NCI-H345 (cell line): ENCODE measurements around the gene BAIAP2L1.

Source experiments
- DNase-seq: peaks from one replicate; lab custom pipeline; 2025; lab: John Stamatoyannopoulos, UW

Gene BAIAP2L1

DNA sequence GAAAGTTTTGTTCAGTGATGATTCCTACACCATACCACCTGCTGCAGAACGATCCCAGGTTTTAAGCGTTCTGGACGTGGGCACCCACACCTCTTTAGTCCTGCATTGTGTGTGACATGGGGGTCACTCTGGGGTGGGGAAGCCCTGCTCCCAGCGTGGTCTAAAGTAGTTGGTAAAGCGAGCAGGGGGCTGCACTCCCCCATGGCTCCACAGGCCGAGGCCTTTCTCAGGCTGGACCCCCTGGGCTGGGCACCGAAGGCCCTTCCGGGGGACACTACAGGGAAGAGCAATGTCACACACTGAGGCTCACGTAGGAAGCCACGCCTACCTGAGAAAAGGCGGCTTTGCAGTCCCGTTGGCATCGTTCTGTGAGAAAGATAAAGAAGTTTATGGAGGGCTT lies 107.1 kb downstream of the BAIAP2L1 start:
- DNase-seq = no peak

DNA sequence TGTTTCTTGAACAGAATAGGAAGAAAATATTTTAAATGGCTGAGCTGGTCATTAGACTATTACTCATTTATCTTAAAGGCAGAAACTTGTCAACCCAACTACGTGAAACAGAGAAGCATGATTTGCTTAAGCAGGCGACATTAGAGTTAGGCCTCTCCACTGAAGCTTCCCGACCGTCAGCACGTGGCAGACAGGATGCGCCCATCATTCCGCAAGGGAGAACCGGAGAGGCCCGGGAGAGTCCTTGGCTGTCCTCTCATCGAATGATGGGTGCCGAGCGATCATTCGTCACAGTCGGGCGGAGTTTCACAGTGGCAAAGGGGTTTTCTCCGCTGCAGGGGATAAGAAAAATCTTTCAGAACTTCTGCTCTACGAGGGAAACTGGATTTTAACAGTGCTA lies 107.6 kb downstream of the BAIAP2L1 start:
- DNase-seq = no peak

DNA sequence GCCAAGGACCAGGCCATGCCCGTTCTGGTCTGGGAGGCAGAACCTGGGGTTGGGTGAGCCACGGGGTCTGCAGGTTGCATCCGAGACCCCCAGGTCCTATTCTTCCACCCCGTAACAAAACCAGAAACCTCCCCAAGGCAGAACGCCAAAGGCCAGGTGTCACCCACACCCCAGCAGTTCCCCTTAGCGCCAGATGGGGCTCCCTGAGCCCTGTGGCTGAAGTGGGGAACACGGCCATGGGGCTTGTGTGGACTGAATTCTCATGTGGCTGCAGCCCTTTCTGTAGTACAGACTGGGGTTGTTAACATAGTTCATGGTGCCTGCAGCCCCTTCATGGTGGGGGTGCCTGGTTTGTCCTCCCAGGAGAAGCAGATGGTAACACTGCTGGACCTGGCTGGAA lies 109.2 kb downstream of the BAIAP2L1 start:
- no peak for DNase-seq

DNA sequence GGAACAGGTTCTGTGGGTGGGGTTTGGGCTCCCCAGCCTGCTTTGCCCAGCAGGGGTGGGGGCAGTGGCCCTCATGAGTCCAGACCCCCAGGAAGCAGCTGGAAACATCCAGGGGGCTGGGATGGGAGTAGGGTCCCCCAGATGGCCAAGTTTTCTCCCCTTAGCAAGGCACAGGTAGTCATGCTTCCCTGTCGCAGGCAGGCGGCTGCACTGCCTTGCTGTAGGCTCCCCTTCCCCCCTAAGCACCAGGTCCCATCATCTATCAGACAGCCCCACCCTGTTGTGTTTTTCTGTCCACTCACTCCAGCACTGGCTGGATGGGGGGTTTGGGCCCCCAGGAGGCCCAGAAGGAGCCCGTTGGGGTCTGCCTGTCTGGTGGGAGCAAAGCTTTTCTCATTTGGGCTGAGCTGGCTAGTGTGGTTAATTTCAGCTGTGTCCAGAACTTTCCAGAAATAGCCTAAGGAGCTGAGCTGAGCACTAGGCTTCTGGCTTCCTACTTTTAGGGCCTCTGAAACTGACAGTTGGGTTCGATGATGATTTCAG lies 111.5 kb downstream of the BAIAP2L1 start:
- no peak for DNase-seq

DNA sequence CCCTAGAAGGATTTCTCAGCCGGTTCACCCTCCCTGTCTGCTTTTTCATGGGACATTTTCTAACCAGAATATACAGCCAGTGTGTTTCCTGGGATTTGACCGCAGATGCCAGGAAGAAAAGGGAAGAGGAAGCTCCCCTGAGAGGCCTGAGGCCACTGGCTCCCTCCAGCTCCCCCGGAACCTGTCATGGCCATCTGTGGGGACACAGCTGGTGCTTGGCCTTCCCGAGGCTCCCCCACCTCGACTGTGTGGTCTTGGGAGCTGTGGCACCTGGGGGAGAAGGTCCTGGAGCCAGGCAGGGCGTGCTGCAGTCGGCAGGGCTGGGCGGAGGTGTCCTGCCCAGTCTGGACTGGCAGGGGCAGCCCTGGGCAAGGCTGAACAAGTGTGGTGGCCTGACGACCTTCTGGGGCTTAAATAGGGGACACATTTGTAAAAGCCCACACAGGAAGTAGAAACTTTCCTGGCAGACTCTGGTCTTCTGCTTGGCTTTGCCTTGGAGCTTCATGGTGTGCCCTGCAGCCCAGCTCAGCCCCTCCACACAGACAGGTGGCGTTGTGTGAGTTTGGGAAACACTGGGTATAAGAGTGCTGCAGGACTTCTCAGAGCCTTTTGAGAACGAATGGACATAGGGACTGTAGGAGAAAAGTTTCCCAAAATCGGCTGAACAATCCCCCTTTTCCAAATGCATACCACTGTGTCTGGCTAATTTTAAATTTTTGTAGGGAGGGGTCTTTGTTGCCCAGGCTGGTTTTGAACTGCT lies 112.6 kb downstream of the BAIAP2L1 start:
- DNase-seq = no peak

DNA sequence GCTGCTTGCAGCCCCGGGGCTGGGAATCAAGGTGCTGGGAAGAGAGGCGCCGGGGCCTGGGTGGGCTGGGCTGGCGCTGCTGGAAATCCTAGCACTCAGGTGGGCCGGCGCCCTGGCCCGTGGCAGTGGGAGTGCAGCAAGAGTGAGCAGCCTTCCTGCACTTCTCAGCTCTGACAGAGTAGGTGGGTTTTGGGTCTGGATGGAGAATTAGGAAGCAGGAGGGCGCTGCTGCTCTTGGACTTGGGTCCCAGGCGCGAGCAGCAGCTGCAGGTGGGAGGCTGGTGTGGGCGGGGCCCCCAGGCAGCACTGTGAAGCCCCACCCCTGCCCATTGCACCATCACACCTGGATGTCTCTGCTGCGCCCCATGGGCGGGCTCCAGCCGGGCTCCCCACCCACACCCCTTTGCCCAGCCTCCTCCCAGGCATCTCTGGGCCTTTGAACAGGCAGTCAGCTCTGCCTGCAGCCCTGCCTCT lies 113.4 kb downstream of the BAIAP2L1 start:
- peak; percentile 70 for DNase-seq

DNA sequence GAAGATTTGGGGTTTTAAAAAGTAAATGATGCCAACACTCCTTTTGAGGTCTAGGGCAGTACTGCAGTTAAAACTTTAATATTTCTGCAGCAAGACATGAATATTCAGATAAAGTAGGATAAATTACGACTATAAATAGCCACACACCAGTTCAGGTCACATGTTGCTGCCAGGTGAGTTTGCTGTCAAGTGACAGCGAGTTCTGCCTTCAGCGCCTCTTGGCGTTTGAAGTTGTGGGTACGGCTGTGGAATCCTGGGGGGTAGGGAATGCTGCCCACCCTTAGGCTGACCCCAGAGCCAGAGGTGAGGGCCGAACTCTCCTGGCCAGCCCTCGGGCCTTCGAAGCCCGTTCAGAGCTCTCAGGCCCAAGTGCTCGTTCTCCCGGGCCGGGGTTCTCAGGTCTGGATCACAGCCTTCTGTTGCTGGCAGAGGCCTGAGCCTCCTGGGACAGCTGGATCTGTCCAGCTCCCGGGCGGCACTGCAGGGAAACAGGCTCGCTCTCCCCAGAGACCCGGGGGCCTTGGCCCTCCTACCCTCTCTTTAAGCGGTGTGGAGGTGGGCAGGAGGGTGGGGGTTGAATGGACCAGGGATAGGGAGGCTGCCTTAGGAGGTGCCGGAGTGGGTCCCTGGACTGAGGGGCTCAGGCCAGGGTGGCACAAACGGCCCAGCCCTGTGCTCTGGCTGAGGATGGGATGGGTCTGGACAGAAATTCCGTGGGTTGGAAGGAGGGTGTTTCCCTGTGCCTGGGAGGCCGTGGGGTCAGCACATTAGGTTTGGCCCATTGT lies 114.0 kb downstream of the BAIAP2L1 start:
- no peak for DNase-seq

DNA sequence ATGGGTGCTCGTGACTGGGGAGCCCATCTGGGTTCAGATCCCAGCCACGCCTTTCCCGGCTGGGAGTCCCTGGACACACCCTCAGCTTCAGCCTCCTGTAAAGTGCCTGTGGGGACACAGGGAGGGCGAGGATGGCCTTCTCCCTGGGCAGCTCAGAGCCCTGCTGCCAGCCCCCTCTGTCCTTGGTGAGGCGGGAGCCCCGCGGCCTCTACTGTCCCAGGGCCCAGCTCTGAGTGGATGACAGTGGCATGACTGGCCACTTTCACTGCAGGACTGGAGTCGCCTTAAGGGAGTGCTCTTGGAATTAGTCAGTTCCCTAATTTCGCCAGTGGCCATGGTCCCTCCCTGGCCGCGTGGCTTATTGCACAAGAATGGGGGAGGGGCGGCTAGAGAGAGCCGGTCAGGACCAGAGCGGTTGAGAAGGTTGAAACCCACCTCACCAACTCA lies 114.8 kb downstream of the BAIAP2L1 start:
- no peak for DNase-seq

DNA sequence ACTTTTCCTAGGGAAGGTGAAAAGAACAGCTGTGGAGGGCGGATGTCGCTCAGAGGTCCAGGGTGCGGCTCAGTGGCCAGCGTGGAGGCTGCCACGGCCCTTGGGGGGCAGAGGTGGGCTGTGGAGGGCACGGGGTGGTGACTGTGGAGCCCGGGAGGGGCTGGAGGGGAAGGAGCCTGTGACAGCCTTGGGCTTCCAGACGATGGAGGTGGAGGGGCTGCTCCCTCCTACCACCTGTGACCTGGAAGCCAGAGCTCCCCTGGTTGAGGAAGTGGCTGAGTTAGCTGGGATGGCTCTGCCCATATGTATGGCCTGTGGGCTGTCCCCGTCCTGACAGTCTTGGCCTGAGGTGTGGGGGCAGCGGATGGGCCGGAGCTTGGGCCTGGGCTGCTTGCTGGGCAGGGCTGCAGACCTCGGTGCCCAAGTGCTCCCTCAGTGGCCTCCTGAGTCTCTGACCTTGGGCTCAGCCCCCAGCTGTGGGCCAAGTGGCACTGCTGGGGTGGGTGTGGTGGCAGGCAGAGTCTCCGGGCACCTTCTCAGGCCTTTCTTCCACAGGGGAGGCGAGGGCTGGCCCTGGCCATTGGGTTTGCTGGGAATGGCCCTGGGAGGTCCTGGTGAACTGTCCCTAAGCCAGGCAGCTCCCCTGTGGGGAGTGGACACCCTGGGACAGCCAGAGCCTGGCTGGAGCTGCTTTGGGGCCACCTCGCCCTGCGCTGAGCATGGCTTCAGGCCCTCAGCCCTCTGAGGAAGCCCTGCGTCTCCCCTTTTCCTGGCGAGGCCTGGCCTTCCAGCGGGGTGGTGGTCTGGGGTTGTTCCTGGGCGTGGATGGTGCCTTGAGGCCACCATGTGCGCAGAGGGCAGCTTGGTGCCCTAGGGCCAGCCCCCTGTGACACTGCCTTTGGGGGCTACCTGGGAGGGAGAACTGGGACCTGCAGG lies 115.5 kb downstream of the BAIAP2L1 start:
- DNase-seq = no peak

DNA sequence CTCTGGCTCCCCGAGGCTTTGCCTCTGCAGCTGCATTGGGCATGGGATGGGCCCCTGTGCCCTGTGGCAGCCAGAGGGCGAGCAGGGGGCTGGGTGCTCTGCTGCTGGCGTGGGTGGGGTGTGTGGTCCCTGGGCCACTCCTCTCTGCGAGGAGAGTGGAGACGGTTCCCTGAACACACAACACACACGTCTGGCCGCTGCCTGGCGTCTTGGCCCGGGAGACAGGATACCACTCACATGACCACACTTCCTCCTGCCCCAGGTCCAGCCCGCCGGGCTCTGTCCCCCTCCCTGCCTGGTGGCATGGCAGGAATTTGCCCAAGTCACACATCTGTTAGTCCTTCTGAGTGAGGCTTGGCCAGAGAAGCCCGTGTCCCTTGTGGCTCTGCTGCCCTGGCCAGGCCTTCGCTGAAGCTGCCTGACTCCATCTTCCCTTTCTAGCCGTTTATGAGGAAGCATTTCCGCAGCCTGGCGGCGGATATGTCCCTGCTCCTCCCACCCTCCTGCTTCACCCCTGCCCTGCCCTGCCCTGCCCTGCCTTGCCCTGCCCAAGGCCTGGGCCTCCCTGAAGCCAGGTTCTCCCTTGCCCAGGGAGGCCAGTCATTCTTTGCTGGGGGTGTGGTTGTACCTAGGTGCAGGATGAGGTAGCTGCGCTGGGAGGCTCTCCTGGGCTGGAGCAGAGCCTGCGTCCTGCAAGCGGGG lies 116.4 kb downstream of the BAIAP2L1 start:
- DNase-seq = no peak

DNA sequence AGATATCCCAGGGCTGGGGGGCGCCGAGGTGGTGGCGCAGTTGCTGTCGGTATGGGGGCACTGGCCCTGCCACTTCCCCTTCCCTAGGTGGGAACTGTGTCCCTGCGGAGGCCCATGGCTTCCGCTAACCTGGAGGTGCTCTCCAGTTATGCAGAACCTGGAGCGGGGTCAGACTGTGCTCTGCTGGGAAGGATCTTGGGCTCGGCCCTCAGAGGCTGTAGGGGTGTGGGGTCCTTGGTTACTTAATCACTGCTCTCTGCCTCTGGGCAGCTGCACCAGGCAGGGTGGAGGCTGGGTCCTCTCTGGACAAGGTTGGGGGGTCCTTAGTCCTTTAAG lies 117.0 kb downstream of the BAIAP2L1 start:
- no peak for DNase-seq

DNA sequence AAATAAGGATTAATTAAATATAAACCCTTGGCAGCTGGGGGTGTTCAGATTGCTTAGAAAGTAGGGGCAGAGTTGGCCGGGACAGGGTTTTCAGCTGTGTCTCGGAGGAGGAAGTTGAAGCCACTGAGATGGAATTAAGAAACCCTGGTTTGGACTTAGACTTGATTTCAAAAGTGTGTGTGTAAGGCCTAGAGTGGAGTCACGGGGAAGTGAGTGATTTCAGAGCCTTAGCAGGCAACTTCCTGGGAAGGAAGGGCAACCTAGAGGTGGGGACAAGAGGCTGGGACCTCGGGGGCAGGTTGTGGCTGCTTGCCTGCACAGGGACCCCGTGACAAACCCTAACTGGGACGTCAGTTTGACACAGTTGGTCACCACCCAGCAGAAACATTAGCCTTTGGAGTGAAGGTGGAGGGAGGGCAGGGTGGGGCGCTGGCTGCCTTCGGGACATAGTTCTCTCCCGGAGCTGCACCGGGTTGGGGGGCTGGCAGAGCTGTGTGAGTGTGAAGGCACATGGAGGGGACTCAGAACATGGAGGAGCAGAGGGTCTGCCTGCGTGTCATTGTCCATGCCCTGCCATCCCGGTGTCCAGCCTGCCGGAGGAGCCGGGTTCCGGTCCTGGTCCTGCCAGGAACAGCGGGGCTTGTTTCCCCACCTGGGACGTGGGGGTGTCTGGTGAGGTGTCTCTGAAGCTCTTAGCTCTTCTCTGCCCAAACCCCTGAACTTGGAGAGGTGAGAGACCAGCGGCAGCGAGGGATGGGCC lies 117.6 kb downstream of the BAIAP2L1 start:
- DNase-seq = no peak

DNA sequence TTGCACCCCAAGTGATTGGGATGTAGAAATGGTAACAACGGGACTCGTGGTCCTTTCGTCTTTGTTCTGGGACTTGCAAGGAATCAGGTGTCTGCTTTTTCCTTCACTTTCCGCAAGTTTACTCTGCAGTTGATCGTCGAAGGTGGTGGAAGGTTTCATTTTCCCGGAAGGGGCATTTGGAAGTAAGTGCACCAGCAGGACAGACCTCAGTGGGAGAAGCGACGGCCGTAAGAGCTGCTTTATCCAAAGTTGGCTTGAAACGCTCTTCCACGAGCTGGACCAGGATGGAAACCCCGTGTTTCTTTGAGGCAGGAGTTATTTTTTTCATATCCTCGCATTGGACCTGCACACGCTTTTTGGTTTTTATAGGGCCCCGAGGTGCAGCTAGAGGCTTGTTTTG lies 118.2 kb downstream of the BAIAP2L1 start:
- no peak for DNase-seq

DNA sequence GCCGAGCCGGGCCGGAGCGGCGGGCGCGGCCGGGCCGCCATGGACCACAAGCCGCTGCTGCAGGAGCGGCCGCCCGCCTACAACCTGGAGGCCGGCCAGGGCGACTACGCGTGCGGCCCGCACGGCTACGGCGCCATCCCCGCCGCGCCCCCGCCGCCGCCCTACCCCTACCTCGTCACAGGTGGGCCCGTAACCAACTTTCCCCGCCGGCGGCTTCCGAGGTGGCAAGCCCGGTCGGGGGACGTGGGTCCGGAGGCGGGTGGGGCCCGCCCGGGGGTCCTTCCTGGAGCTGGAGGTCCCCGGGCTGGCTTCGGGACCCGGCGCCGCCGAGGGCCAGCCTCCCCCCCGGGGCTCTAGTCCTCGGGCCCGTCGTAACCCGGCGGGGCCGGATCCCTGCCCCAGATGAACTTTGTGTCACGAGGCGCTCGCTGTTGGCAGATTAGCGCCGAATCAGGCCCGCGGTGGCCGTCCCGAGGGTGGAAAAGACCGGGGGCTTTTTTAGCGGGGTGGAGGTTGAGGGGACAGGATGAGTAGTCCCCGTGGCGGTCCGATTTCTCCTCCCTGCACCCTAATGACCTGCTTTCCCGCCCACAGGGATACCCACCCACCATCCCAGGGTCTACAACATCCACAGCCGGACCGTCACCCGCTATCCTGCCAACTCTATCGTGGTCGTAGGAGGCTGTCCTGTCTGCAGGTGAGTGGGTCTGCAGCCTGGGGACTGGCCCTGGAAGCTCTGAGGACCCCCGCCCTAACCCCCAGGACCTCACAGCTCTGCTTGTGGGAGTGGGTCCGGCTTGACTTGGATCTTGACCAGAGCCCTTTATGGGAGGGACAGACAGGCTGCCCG lies 118.9 kb downstream of the BAIAP2L1 start:
- no peak for DNase-seq

DNA sequence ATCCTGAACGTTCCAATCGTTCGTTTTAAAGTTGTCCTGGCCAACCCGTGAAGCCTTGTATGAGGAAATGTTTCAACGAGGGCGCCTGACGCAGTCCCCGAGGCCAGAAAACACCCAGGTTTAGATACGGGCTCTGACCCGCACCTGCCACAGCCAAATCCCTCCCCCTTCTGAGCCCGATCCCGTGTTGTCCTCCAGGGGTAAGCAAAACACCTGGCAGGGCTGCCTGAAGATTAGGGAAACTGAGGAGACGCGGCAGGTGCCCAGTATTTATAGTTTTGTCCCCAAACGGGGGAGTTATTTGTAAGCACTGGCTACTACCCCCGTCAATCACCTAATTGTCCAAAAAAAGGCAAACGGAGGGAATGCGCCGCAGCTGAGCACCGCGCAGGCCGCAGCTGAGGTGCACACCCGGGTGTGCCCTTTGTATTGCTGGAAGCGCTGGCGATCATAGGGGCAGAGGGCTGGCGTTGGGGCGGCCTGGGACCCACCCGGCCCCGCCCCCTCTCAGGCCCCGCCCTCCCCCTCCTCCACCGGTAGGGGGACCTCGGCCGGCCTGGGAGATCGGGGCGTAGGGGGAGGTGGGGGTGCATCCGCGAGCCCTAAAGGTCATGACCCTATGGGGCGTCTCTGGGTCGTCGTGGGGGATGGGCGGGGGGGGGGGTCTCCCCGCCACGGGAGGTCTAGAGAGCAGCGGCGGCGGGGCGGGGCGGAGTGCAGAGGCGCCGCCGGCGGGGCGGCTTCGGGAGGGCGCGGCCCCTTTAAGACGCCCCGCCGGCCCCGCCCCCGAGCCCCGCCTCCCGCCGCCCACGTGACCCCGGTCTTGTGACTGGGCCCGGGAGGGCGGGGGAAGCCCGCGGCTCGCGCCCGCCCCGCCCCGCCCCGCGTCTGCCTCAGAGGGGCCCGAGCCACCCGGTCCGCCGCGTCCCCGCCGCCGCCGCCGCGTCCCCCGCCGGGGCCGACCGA lies 119.8 kb downstream of the BAIAP2L1 start, which contains the start of gene BRI3:
Gene BRI3, plus strand, starts transcription at position 896 of the 966 bp plus-strand sequence. CDS start 110 bp downstream, outside the sequence.
- peak; percentile 92 for DNase-seq

DNA sequence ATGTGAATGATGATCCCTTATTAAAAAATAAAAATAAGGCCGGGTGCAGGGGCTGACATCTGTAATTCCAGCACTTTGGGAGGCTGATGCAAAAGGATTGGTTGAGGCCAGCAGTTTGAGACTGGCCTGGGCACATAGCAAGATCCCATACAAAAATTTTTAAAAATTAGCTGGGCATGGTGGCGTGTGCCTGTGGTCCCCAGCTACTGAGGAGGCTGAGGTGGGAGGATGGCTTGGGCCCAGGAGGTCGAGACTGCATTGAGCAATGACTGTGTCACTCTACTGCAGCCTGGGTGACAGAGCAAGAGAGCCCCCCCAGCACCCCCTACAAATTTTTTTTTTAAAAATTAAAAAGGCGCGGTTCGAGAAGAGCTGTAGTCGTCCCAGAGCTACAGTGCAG lies 120.6 kb downstream of the BAIAP2L1 start:
- no peak for DNase-seq

DNA sequence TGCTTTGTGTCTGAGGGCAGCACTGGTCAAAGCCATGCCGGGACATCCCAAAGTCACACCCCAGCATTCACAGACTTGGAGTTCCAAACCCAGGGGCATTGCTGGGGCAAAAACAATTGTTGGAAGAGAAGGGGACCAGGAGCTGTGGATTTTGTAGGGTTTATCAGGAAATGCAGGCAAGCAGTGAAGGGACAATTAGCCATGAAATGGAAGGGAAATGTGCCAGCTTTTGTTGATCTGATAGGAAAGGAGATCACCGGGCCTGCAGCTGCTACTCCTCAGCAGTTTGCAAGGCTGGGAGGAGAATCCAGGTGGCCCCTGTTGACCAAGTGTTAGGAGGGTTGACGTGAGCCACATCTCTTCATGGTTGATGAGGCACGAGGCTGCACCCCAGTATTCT lies 122.0 kb downstream of the BAIAP2L1 start:
- DNase-seq = peak; percentile 17

DNA sequence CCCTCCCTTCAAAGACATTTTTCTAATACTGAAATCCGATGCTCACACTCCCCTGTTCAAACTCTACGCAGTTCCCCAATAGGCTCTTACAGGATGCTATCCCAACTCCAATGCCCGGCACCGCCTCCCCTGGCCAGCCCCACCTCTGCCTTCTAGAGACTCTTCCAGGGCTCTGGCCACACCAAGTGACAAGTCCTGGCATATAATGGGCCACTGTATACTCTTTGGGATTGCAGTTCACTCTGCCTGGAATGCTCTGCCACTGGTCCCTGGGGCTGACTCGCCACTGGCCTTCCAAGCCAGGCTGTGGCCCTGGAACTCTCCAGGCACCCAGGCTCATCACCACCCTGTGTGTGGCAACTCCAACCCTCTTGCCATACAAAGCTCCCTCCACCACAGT lies 122.5 kb downstream of the BAIAP2L1 start:
- DNase-seq = no peak
